HepG2 (cell line): ENCODE data around the gene DPH3. TPM values are rescaled to one million over a fixed set of nuclear protein-coding genes. Genes with fewer than 3 reads are reported as not detected.

ENCODE experiments used
- ATAC-seq: fragments of 200-7000 bp; cut with Tn5 transposase; 3 replicates; pipeline ENCODE4 v1.9.1; 2020; ENCODE audit warnings: mild to moderate bottlenecking, moderate library complexity
- BruUV-seq: library from RNA; stranded (reverse); fragments of 400-500 nt; replicated peaks from 2 replicates; lab custom pipeline; 2021; lab: Mats Ljungman, UMichigan
- CTCF ChIA-PET: fragments of 300-600 bp; formaldehyde crosslinking; extraction: SDS; loops from one replicate; lab custom pipeline; 2021; ENCODE audit warnings: low total read pairs, inconsistent platforms, low intra/inter-chr PET ratio; lab: Yijun Ruan, JAX
- POLR2A ChIA-PET: fragments of 350-600 bp; sonication (Branson Sonifier 250); formaldehyde crosslinking; loops from one replicate; lab custom pipeline; 2020; ENCODE audit warnings: antibody characterized with exemption, inconsistent platforms; lab: Yijun Ruan, JAX
- DNase-seq: peaks from one replicate; pipeline ENCODE4 v3.0.0-alpha.2; 2015; ENCODE audit warnings: low spot score
- FAIRE-seq: peaks from 3 replicates; lab custom pipeline; 2011; peaks lifted over from hg19 to GRCh38; lab: Jason Lieb, UNC
- H2AFZ ChIP-seq: one replicate; pipeline ENCODE4 v1.6.1; 2011; ENCODE audit warnings: low read length, inconsistent platforms
- H3K27ac ChIP-seq: fragments of 300-600 bp; 3 replicates; pipeline ENCODE4 v1.8.0; 2011; ENCODE audit warnings: mixed run types, mild to moderate bottlenecking, mixed read lengths, low read length, inconsistent platforms; ENCODE audit not compliant: insufficient read depth; ENCODE audit errors: extremely low read length
- H3K27me3 ChIP-seq, 2 experiments: fragments of 200-600 bp in 1 of 2; 2 replicates in 1 of 2; 3 replicates in 1 of 2; pipeline versions ENCODE4 v1.6.0 to v1.8.0; 2011; ENCODE audit warnings: low read length in 2 of 2, mild to moderate bottlenecking in 2 of 2, moderate library complexity in 2 of 2, inconsistent platforms in 1 of 2; ENCODE audit not compliant: insufficient read depth in 2 of 2, control insufficient read depth in 1 of 2
- H3K36me3 ChIP-seq, 2 experiments: fragments of 200-600 bp in 1 of 2; replicated peaks in 1 of 2; 2 replicates in 1 of 2; 3 replicates in 1 of 2; pipeline versions ENCODE4 v1.5.1 to v1.8.0; 2011; ENCODE audit warnings: low read length in 2 of 2, inconsistent platforms in 1 of 2; ENCODE audit not compliant: insufficient read depth in 2 of 2, control insufficient read depth in 1 of 2
- H3K4me1 ChIP-seq: 2 replicates; pipeline ENCODE4 v1.5.1; 2012; ENCODE audit warnings: low read length, inconsistent platforms; ENCODE audit not compliant: insufficient read depth
- H3K4me2 ChIP-seq: 2 replicates; pipeline ENCODE4 v1.6.0; 2011; ENCODE audit warnings: low read depth, low read length, inconsistent platforms
- H3K4me3 ChIP-seq, 3 experiments: fragments of 200-600 bp in 1 of 3; sonication (generic), shearing (Covaris generic) in 1 of 3; replicated peaks in 1 of 3; 2 replicates each; pipeline ENCODE4 v1.5.1; 2011 to 2016; ENCODE audit warnings: low read length in 3 of 3, inconsistent platforms in 2 of 3, low read depth in 2 of 3, mild to moderate bottlenecking in 2 of 3, control low read depth in 1 of 3, mixed read lengths in 1 of 3; ENCODE audit not compliant: insufficient read depth in 1 of 3
- H3K79me2 ChIP-seq: one replicate; pipeline ENCODE4 v1.6.1; 2011; ENCODE audit warnings: low read length, inconsistent platforms; ENCODE audit not compliant: insufficient read depth
- H3K9ac ChIP-seq: 2 replicates; pipeline ENCODE4 v1.6.0; 2011; ENCODE audit warnings: mild to moderate bottlenecking, low read depth, low read length, inconsistent platforms; ENCODE audit not compliant: insufficient read depth
- H3K9me3 ChIP-seq: 2 replicates; pipeline ENCODE4 v1.5.1; 2012; ENCODE audit warnings: mild to moderate bottlenecking, low read length
- H4K20me1 ChIP-seq: 2 replicates; pipeline ENCODE4 v1.6.0; 2011; ENCODE audit warnings: inconsistent platforms, mild to moderate bottlenecking, low read length, moderate library complexity; ENCODE audit not compliant: insufficient read depth
- ATAD3A ChIP-seq: sonication (generic); formaldehyde crosslinking; IDR thresholded peaks from 2 replicates; pipeline ENCODE4 v1.4.0; 2020; ENCODE audit warnings: missing genetic modification reagents
- CREB1 ChIP-seq, 2 experiments: fragments of 450-650 bp in 1 of 2; IDR thresholded peaks; 2 replicates each; pipeline ENCODE4 v1.6.1; 2016 to 2017; ENCODE audit warnings: control low read depth in 1 of 2, mild to moderate bottlenecking in 1 of 2, missing compliant biosample characterization in 1 of 2, missing genetic modification characterization in 1 of 2
- FOXM1 ChIP-seq: sonication (generic); formaldehyde crosslinking; IDR thresholded peaks from 2 replicates; pipeline ENCODE4 v1.5.0; 2020; ENCODE audit warnings: missing genetic modification reagents
- HOXA9 ChIP-seq: sonication (generic); formaldehyde crosslinking; IDR thresholded peaks from 2 replicates; pipeline ENCODE4 v1.8.1; 2022; ENCODE audit warnings: missing genetic modification reagents, mild to moderate bottlenecking, moderate library complexity, borderline replicate concordance
- MIXL1 ChIP-seq: IDR thresholded peaks from 2 replicates; pipeline ENCODE4 v1.6.1; 2016
- MYC ChIP-seq: sonication (generic); formaldehyde crosslinking; IDR thresholded peaks from 2 replicates; pipeline ENCODE4 v1.9.0; 2021; ENCODE audit warnings: missing genetic modification reagents, borderline replicate concordance
- NCOA5 ChIP-seq: sonication (generic); formaldehyde crosslinking; IDR thresholded peaks from 2 replicates; pipeline ENCODE4 v1.4.0; 2020; ENCODE audit warnings: missing genetic modification reagents
- NFE2L1 ChIP-seq: sonication (generic); formaldehyde crosslinking; IDR thresholded peaks from 2 replicates; pipeline ENCODE4 v1.4.0; 2020; ENCODE audit warnings: missing genetic modification reagents, mild to moderate bottlenecking, borderline replicate concordance
- NKX3-1 ChIP-seq: sonication (generic); formaldehyde crosslinking; IDR thresholded peaks from 2 replicates; pipeline ENCODE4 v1.5.0; 2020; ENCODE audit warnings: missing genetic modification reagents
- POLR2A ChIP-seq, 2 experiments: IDR thresholded peaks; 2 replicates each; pipeline ENCODE4 v1.6.1; 2011; ENCODE audit warnings: low read depth in 2 of 2, low read length in 2 of 2, mild to moderate bottlenecking in 1 of 2, moderate library complexity in 1 of 2; ENCODE audit not compliant: insufficient read depth in 1 of 2
- POLR2AphosphoS2 ChIP-seq: IDR thresholded peaks from 2 replicates; pipeline ENCODE4 v1.6.1; 2011; ENCODE audit warnings: low read depth, low read length, improper control_type of control experiment
- REXO4 ChIP-seq: sonication (generic); formaldehyde crosslinking; IDR thresholded peaks from 2 replicates; pipeline ENCODE4 v1.8.0; 2022; ENCODE audit warnings: missing genetic modification reagents, mild to moderate bottlenecking, borderline replicate concordance
- RNF2 ChIP-seq: fragments of 450-650 bp; conservative IDR thresholded peaks from 2 replicates; pipeline ENCODE4 v1.6.1; 2016; ENCODE audit warnings: low read depth
- STAG1 ChIP-seq: sonication (generic); formaldehyde crosslinking; IDR thresholded peaks from 2 replicates; pipeline ENCODE4 v1.4.0; 2020; ENCODE audit warnings: missing genetic modification reagents
- TCF7L2 ChIP-seq: IDR thresholded peaks from 2 replicates; pipeline ENCODE4 v1.6.1; 2011; ENCODE audit warnings: mild to moderate bottlenecking, low read depth, low read length, moderate library complexity
- TGIF2 ChIP-seq: IDR thresholded peaks from 2 replicates; pipeline ENCODE4 v1.6.1; 2016; ENCODE audit warnings: control low read depth, missing compliant biosample characterization
- U2AF1 ChIP-seq: fragments of 200-400 bp; formaldehyde crosslinking; optimal IDR thresholded peaks from 2 replicates; pipeline ENCODE3; 2017; ENCODE audit warnings: mild to moderate bottlenecking, low read depth, low read length
- ZBTB3 ChIP-seq: sonication (generic); formaldehyde crosslinking; IDR thresholded peaks from 2 replicates; pipeline ENCODE4 v1.4.0; 2020; ENCODE audit warnings: low read depth, mild to moderate bottlenecking, moderate library complexity, missing genetic modification reagents, borderline replicate concordance
- ZC3H13 ChIP-seq: sonication (generic); formaldehyde crosslinking; IDR thresholded peaks from 2 replicates; pipeline ENCODE4 v1.8.1; 2023; ENCODE audit warnings: mild to moderate bottlenecking, missing genetic modification reagents, moderate library complexity
- ZFP36 ChIP-seq: fragments of 150-350 bp; IDR thresholded peaks from 2 replicates; pipeline ENCODE4 v1.6.1; 2018; ENCODE audit warnings: borderline replicate concordance, low read length, low read depth; ENCODE audit not compliant: partially characterized antibody
- ZNF160 ChIP-seq: sonication (generic); formaldehyde crosslinking; IDR thresholded peaks from 2 replicates; pipeline ENCODE4 v1.8.0; 2022; ENCODE audit warnings: mild to moderate bottlenecking, inconsistent platforms, missing genetic modification reagents
- ZNF383 ChIP-seq: sonication (generic); formaldehyde crosslinking; IDR thresholded peaks from 2 replicates; pipeline ENCODE4 v1.4.0; 2020; ENCODE audit warnings: missing genetic modification reagents, mild to moderate bottlenecking, borderline replicate concordance
- ZNF564 ChIP-seq: sonication (generic); formaldehyde crosslinking; IDR thresholded peaks from 2 replicates; pipeline ENCODE4 v1.8.1; 2023; ENCODE audit warnings: mild to moderate bottlenecking, missing genetic modification reagents
- ZNF749 ChIP-seq: sonication (generic); formaldehyde crosslinking; IDR thresholded peaks from 2 replicates; pipeline ENCODE4 v1.8.0; 2022; ENCODE audit warnings: mild to moderate bottlenecking, missing genetic modification reagents, moderate library complexity, borderline replicate concordance
- ZNF777 ChIP-seq: sonication (generic); formaldehyde crosslinking; IDR thresholded peaks from 2 replicates; pipeline ENCODE4 v1.4.0; 2020; ENCODE audit warnings: missing genetic modification reagents
- ZNF781 ChIP-seq: sonication (generic); formaldehyde crosslinking; IDR thresholded peaks from 2 replicates; pipeline ENCODE4 v1.5.1; 2020; ENCODE audit warnings: borderline replicate concordance, mild to moderate bottlenecking, missing genetic modification reagents; ENCODE audit errors: not compliant biosample characterization
- ZNF850 ChIP-seq: sonication (generic); formaldehyde crosslinking; conservative IDR thresholded peaks from 2 replicates; pipeline ENCODE4 v1.9.0; 2021; ENCODE audit warnings: mild to moderate bottlenecking, missing genetic modification reagents
- ZSCAN22 ChIP-seq: sonication (generic); formaldehyde crosslinking; IDR thresholded peaks from 2 replicates; pipeline ENCODE4 v1.4.0; 2020; ENCODE audit warnings: mild to moderate bottlenecking, missing genetic modification reagents
- WGBS: methylation state at CpG from one replicate; pipeline ENCODE4 v1.1.6; 2017; ENCODE audit warnings: low lambda C conversion rate; 5-methylcytosine and 5-hydroxymethylcytosine counted together
- in situ Hi-C: cut with HindIII; loops from 2 replicates; pipeline ENCODE4 v1.10.0; 2017; ENCODE audit warnings: low pct_unique_long_range_greater_than_20kb; ENCODE audit not compliant: extremely low pct_ligation_motif_present
- intact Hi-C: fragments of 100-400 bp; cut with micrococcal nuclease; formaldehyde crosslinking; loops from one replicate; pipeline ENCODE4 v1.10.0; 2022; ENCODE audit not compliant: unreplicated experiment
- polyA plus RNA-seq, 8 experiments: library from polyadenylated mRNA; depleted of rRNA in 3 of 8; stranded (reverse) in 7 of 8; unstranded in 1 of 8; fragments of >200 nt; fragmentation: Illumina TruSeq in 4 of 8; extraction: Trizol in 4 of 8; gene quantifications; 2 replicates each; pipeline versions ENCODE4 v1.2.1 to v1.2.3, GENCODE V29; 2011 to 2016; ENCODE audit warnings: low read depth in 4 of 8, missing spikeins in 1 of 8, mixed read lengths in 1 of 8; ENCODE audit not compliant: insufficient read depth in 1 of 8
- total RNA-seq, 5 experiments: library from RNA; depleted of rRNA; stranded (reverse); fragments of >200 nt; fragmentation: Illumina TruSeq; extraction: Trizol; gene quantifications; 2 replicates each; pipeline ENCODE4 v1.2.3, GENCODE V29; 2016; ENCODE audit warnings: low read depth in 1 of 5
- TF ChIP-seq, protein P1 (sequence below): sonication (generic); formaldehyde crosslinking; IDR thresholded peaks from 2 replicates; pipeline ENCODE4 v1.4.0; 2020; ENCODE audit warnings: missing genetic modification reagents

Gene DPH3
- total and polyA plus RNA-seq, 2 of the 13 experiments (the other 11 are each of a cell fraction or from before 2014, with no cell fraction given), result 18.3 to 21.6 TPM

DNA sequence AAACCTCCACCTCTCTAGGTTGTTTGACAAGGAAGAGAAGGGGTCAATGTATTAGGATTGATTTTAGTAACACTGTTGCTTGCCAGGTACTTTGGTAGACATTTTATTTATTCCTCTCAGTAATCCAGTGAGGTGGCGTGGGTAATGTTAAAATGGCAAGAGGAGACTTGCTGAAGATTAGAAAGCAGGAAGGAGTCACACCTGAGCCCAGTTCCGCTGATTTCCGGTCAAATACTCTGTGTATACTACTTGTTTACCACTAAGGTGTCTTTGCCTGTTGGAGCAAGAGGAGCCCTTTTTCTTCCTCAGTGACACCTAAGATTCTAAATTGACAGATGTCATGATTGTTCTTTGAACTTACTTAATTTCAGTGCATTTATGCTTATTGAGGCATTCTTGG, 2.0 kb upstream of the DPH3 start:
- Histone ChIP-seq H3K9ac (peak overlapping the region; percentile 95; the same call in 1 of the 2 replicates), H3K4me3 (peak overlapping the region in 2 of 3 experiments; percentile 34 to 43; a peak in 2 of 6 replicates)

DNA sequence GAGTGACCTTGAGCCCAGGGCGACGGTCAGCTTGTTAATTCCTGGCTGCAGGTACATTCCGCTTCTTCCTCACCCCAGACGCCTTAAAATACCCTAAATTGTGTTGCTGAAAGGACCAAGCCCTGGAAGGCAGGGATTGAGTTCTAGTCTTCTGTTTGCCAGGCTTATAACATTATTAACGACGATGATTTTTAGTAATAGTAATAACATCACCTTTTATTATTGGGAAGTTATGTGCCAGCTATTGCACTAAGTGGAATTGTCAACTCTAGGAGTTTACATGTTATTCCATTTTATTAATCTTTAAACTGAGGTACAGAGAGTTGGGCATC, 678 bp upstream of the DPH3 start:
- in situ Hi-C loops (no loop called here), intact Hi-C loops (no loop called here)
- no peak for DNase-seq
- peaks cover 36% of the 10 kb centered on the region for H3K4me1 ChIP-seq
- CTCF ChIA-PET, result interaction anchor here (1.1 kb wide), 1 partner anchor 18 kb away, joined by 3 read pairs; no protein-coding TSS in a partner anchor
- H3K36me3 ChIP-seq, result peaks cover 1 to 32% of the 10 kb centered on the region in 2 experiments; a peak in 3 of 5 replicates
- FAIRE-seq, result no peak
- H3K79me2 ChIP-seq, result peaks cover 63% of the 10 kb centered on the region
- H3K4me3 ChIP-seq, result peak overlapping the region; percentile 81 to 97 (median 97)
- WGBS, result 0% methylated on average over 4 of the region's 6 CpGs
- TSS peak; percentile 85 for BruUV-seq
- peak overlapping the region; percentile 93 for H3K27ac ChIP-seq
- H3K9ac ChIP-seq, result peak overlapping the region; percentile 95
- H3K4me2 ChIP-seq, result peak overlapping the region; percentile 73
- H4K20me1 ChIP-seq, result no peaks in the 10 kb centered on the region
- H2AFZ ChIP-seq, result peak overlapping the region; percentile 83
- ATAC-seq, result no peak
- H3K27me3 ChIP-seq, result no peaks in the 10 kb centered on the region; a peak in 1 of 5 replicates
- POLR2A ChIA-PET, result interaction anchor here (1.0 to 3.2 kb wide), 8 partner anchors 13 to 1477 kb away, joined by 4 to 112 read pairs (median 4); partner anchors contain the start of gene TBC1D5
- H3K9me3 ChIP-seq, result no peaks in the 10 kb centered on the region
- TF ChIP-seq ZNF777 (CRISPR knock-in tag) (0 out of 2 replicates have a peak, but pooled peaks have one; percentile 5), CREB1 (IDR thresholded peaks at IDR 0.05) (no peak), CREB1 (CRISPR knock-in tag; IDR thresholded peaks at IDR 0.05) (no peak), POLR2A (IDR thresholded peaks at IDR 0.05; ENCODE audit: insufficient read depth in 1 of 2, low read depth in 2 of 2, low read length in 2 of 2) (peak in 1 of 2 experiments; percentile 52; a peak in 2 of 4 replicates), POLR2AphosphoS2 (peak; percentile 29; the same call in 1 of the 2 replicates), ZNF564 (CRISPR knock-in tag) (0 out of 2 replicates have a peak, but pooled peaks have one; percentile 26), ZSCAN22 (CRISPR knock-in tag) (no peak), NKX3-1 (CRISPR knock-in tag) (no peak), TGIF2 (CRISPR knock-in tag) (no peak), MIXL1 (CRISPR knock-in tag) (peak; percentile 1; the same call in 1 of the 2 replicates), ZBTB3 (no peak), ZC3H13 (CRISPR knock-in tag) (no peak)
- TF ChIP-seq, protein P1, sequence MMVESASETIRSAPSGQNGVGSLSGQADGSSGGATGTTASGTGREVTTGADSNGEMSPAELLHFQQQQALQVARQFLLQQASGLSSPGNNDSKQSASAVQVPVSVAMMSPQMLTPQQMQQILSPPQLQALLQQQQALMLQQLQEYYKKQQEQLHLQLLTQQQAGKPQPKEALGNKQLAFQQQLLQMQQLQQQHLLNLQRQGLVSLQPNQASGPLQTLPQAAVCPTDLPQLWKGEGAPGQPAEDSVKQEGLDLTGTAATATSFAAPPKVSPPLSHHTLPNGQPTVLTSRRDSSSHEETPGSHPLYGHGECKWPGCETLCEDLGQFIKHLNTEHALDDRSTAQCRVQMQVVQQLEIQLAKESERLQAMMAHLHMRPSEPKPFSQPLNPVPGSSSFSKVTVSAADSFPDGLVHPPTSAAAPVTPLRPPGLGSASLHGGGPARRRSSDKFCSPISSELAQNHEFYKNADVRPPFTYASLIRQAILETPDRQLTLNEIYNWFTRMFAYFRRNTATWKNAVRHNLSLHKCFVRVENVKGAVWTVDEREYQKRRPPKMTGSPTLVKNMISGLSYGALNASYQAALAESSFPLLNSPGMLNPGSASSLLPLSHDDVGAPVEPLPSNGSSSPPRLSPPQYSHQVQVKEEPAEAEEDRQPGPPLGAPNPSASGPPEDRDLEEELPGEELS (CRISPR knock-in tag), result 0 out of 2 replicates have a peak, but pooled peaks have one; percentile 1

More for the DNA sequence above, 2.0 kb upstream of the DPH3 start:
- no peak for ATAC-seq
- intact Hi-C loops, result no loop called here
- TF ChIP-seq ZNF850 (CRISPR knock-in tag), result no peak
- no peak for TF ChIP-seq HOXA9 (CRISPR knock-in tag)
- no peak for TF ChIP-seq ATAD3A (CRISPR knock-in tag)
- no peak for TF ChIP-seq NCOA5 (CRISPR knock-in tag)
- TF ChIP-seq FOXM1 (CRISPR knock-in tag), result no peak
- TF ChIP-seq ZNF383 (CRISPR knock-in tag), result no peak
- TF ChIP-seq ZFP36, result no peak
- TF ChIP-seq MYC, result no peak
- no peak for TF ChIP-seq ZNF160
- no peak for TF ChIP-seq ZNF749 (CRISPR knock-in tag)
- no peak for TF ChIP-seq CREB1 (IDR thresholded peaks at IDR 0.05)
- TF ChIP-seq CREB1 (CRISPR knock-in tag; IDR thresholded peaks at IDR 0.05), result no peak
- no peak for TF ChIP-seq NFE2L1 (CRISPR knock-in tag)
- no peak for TF ChIP-seq RNF2
- TF ChIP-seq ZNF781 (CRISPR knock-in tag), result no peak
- TF ChIP-seq U2AF1, result no peak
- no peak for TF ChIP-seq STAG1 (CRISPR knock-in tag)
- no peak for TF ChIP-seq TCF7L2
- no peak for TF ChIP-seq REXO4
- TF ChIP-seq, all 625 proteins: peak for 0
- peak overlapping the region; percentile 73 for H3K4me2 ChIP-seq
- H3K79me2 ChIP-seq, result peaks cover 63% of the 10 kb centered on the region
- ChIA-PET CTCF (no interaction called here), POLR2A (interaction anchor here (3.2 kb wide), 1 partner anchor 14 kb away, joined by 112 read pairs; no protein-coding TSS in a partner anchor)
- no peaks in the 10 kb centered on the region; a peak in 1 of 5 replicates for H3K27me3 ChIP-seq
- peaks cover 4 to 38% of the 10 kb centered on the region in 2 experiments for H3K36me3 ChIP-seq
- FAIRE-seq (no peak), DNase-seq (no peak)
- no peaks in the 10 kb centered on the region for H3K9me3 ChIP-seq
- H2AFZ ChIP-seq, result no peak overlapping the region
- in situ Hi-C loops, result no loop called here
- no TSS peak for BruUV-seq
- WGBS, result 89% methylated on average over 3 of the region's 3 CpGs
- H3K27ac ChIP-seq, result no peak overlapping the region
- no peaks in the 10 kb centered on the region for H4K20me1 ChIP-seq
- H3K4me1 ChIP-seq, result peaks cover 36% of the 10 kb centered on the region
